ENCODE data around the gene MCEMP1. TPM values are rescaled to one million over a fixed set of nuclear protein-coding genes. Genes with fewer than 3 reads are reported as not detected.

The MCEMP1 gene
- total and polyA plus RNA-seq, 2 experiments from 2014 or later: not detected

DNA sequence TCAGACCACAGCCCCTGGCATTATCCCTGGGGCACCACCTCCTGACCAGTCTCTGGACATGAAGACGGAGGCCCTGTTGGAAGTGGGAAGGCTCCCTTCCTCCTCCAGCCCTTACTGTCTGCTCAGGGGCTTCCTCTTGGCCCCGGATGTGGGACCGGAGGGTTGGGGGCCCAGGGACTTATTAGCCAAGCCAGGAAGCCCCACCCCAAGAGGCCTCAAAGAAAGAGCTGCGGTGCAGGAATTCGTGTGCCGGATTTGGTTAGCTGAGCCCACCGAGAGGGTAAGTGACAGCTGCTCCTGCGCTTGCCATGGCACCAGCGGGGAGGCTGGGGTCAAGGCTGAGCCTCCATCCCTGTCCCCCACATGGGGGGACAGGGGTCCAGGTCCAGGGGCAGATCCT, 8.0 kb upstream of the MCEMP1 start, which contains the start of gene RETN:
RETN (plus strand) TSS at position 208 of the 400 bp plus-strand sequence. CDS start 278 bp downstream, outside the sequence.
- Histone ChIP-seq H3K9me2 (ENCODE audit: insufficient read depth) (no peaks in the 10 kb centered on the region), H3K27me3 (ENCODE audit: insufficient read depth) (peaks cover 46% of the 10 kb centered on the region), H3K4me1 (ENCODE audit: insufficient read depth) (no peaks in the 10 kb centered on the region; the same call in 1 of the 2 replicates), H3K36me3 (ENCODE audit: insufficient read depth) (no peaks in the 10 kb centered on the region), H3F3A (replicated peaks; ENCODE audit: low read depth) (no peaks in the 10 kb centered on the region), H4K20me1 (replicated peaks; ENCODE audit: insufficient read depth) (no peaks in the 10 kb centered on the region), H2AFZ (peak within 1 kb of the TSS; percentile 66; the same call in 1 of the 2 replicates), H3K4me2 (peak within 1 kb of the TSS; percentile 92), H3K4me3 (peak within 1 kb of the TSS; percentile 79), H3K79me2 (replicated peaks; ENCODE audit: insufficient read depth) (no peaks in the 10 kb centered on the region), H3K27ac (ENCODE audit: low read depth) (no peak within 1 kb of the TSS)
- TF ChIP-seq STAT1 (IDR thresholded peaks at IDR 0.05; ENCODE audit: unreplicated experiment) (no peak), ZNF331 (CRISPR knock-in tag; IDR thresholded peaks at IDR 0.05; ENCODE audit: low read depth) (no peak), EZH2 (IDR thresholded peaks at IDR 0.05; ENCODE audit: low read depth, unreplicated experiment) (no peak), JUNB (IDR thresholded peaks at IDR 0.05; ENCODE audit: unreplicated experiment) (no peak), EZH2phosphoT487 (IDR thresholded peaks at IDR 0.05; ENCODE audit: unreplicated experiment) (no peak), NANOG (IDR thresholded peaks at IDR 0.05; ENCODE audit: borderline replicate concordance) (no peak)
- TF ChIP-seq, protein P1, sequence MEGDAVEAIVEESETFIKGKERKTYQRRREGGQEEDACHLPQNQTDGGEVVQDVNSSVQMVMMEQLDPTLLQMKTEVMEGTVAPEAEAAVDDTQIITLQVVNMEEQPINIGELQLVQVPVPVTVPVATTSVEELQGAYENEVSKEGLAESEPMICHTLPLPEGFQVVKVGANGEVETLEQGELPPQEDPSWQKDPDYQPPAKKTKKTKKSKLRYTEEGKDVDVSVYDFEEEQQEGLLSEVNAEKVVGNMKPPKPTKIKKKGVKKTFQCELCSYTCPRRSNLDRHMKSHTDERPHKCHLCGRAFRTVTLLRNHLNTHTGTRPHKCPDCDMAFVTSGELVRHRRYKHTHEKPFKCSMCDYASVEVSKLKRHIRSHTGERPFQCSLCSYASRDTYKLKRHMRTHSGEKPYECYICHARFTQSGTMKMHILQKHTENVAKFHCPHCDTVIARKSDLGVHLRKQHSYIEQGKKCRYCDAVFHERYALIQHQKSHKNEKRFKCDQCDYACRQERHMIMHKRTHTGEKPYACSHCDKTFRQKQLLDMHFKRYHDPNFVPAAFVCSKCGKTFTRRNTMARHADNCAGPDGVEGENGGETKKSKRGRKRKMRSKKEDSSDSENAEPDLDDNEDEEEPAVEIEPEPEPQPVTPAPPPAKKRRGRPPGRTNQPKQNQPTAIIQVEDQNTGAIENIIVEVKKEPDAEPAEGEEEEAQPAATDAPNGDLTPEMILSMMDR (conservative IDR thresholded peaks at IDR 0.05; ENCODE audit: low read depth in 2 of 2): no peak
- TF ChIP-seq, protein P2, sequence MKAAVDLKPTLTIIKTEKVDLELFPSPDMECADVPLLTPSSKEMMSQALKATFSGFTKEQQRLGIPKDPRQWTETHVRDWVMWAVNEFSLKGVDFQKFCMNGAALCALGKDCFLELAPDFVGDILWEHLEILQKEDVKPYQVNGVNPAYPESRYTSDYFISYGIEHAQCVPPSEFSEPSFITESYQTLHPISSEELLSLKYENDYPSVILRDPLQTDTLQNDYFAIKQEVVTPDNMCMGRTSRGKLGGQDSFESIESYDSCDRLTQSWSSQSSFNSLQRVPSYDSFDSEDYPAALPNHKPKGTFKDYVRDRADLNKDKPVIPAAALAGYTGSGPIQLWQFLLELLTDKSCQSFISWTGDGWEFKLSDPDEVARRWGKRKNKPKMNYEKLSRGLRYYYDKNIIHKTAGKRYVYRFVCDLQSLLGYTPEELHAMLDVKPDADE (IDR thresholded peaks at IDR 0.05): no peak
- Mint-ChIP-seq H3K27me3 (ENCODE audit: insufficient read depth, low read depth, poor library complexity) (peaks cover 37% of the 10 kb centered on the region), H3K4me3 (peak within 1 kb of the TSS; percentile 89), H3K27ac (no peak within 1 kb of the TSS), H3K36me3 (ENCODE audit: low read depth) (no peaks in the 10 kb centered on the region), H3K9me3 (peaks cover 6% of the 10 kb centered on the region), H3K4me1 (peaks cover 8% of the 10 kb centered on the region; the same call in 2 of the 3 replicates)
- DNase-seq (ENCODE audit: low spot score): no peak
- no peak for ATAC-seq

GRCh38 chr19:7669641-7670040, 7.2 kb upstream of the MCEMP1 start:
- Mint-ChIP-seq H3K4me3 (peak overlapping the region; percentile 89), H3K27ac (no peak overlapping the region), H3K36me3 (ENCODE audit: low read depth) (no peaks in the 10 kb centered on the region), H3K27me3 (ENCODE audit: insufficient read depth, low read depth, poor library complexity) (peaks cover 37% of the 10 kb centered on the region), H3K9me3 (peaks cover 9% of the 10 kb centered on the region), H3K4me1 (peaks cover 8% of the 10 kb centered on the region; the same call in 2 of the 3 replicates)
- TF ChIP-seq, protein P1 (conservative IDR thresholded peaks at IDR 0.05; ENCODE audit: low read depth in 2 of 2): peak in 1 of 2 experiments; percentile 6; a peak in 1 of 4 replicates
- TF ChIP-seq, protein P2 (IDR thresholded peaks at IDR 0.05): no peak
- TF ChIP-seq REST (IDR thresholded peaks at IDR 0.05; ENCODE audit: unreplicated experiment): no peak
- Histone ChIP-seq H3K9me2 (ENCODE audit: insufficient read depth) (no peaks in the 10 kb centered on the region), H2AFZ (peak overlapping the region; percentile 66; the same call in 1 of the 2 replicates), H3K36me3 (ENCODE audit: insufficient read depth) (no peaks in the 10 kb centered on the region), H3K79me2 (replicated peaks; ENCODE audit: insufficient read depth) (no peaks in the 10 kb centered on the region), H3K4me1 (ENCODE audit: insufficient read depth) (no peaks in the 10 kb centered on the region; the same call in 1 of the 2 replicates), H4K20me1 (replicated peaks; ENCODE audit: insufficient read depth) (no peaks in the 10 kb centered on the region), H3K4me3 (peak overlapping the region; percentile 79), H3K27ac (ENCODE audit: low read depth) (no peak overlapping the region), H3K4me2 (peak overlapping the region; percentile 92), H3K27me3 (ENCODE audit: insufficient read depth) (peaks cover 46% of the 10 kb centered on the region), H3F3A (replicated peaks; ENCODE audit: low read depth) (no peaks in the 10 kb centered on the region)
- ATAC-seq (no peak), DNase-seq (ENCODE audit: low spot score) (no peak)

All from GM23338 (cell line).